AG04450 (cell line): ENCODE measurements around the gene MICAL2. TPM values are rescaled to one million over a fixed set of nuclear protein-coding genes. Genes with fewer than 3 reads are reported as not detected.

ENCODE experiments used
- CTCF ChIA-PET: fragments of 300-600, 350-600 bp; formaldehyde crosslinking; extraction: SDS; loops from one replicate; lab custom pipeline; 2022; ENCODE audit warnings: antibody characterized with exemption, inconsistent platforms; lab: Charles Lee
- POLR2A ChIA-PET: fragments of 350-600 bp; formaldehyde crosslinking; extraction: SDS; loops from one replicate; lab custom pipeline; 2021; ENCODE audit warnings: antibody characterized with exemption, inconsistent platforms; lab: Yijun Ruan, JAX
- DNase-seq: peaks from one replicate; pipeline ENCODE4 v3.0.0-alpha.2; 2011; ENCODE audit warnings: low read depth, low spot score
- H3K27ac ChIP-seq: one replicate; pipeline ENCODE4 v1.5.1; 2012; ENCODE audit warnings: low read depth, low read length, control low read depth
- H3K27me3 ChIP-seq: one replicate; pipeline ENCODE4 v1.6.0; 2012; ENCODE audit warnings: low read length; ENCODE audit not compliant: control insufficient read depth, insufficient read depth
- H3K4me3 ChIP-seq: 2 replicates; pipeline ENCODE4 v1.5.1; 2011; ENCODE audit warnings: mild to moderate bottlenecking, low read depth, low read length, control low read depth
- H3K9me3 ChIP-seq: 2 replicates; pipeline ENCODE4 v1.5.1; 2012; ENCODE audit warnings: low read length; ENCODE audit not compliant: control insufficient read depth, insufficient read depth
- CTCF ChIP-seq: IDR thresholded peaks from 2 replicates; pipeline ENCODE4 v1.5.1; 2011; ENCODE audit warnings: low read depth, low read length, control low read depth, inconsistent platforms
- polyA plus RNA-seq: library from polyadenylated mRNA; depleted of rRNA; stranded (reverse); fragments of >200 nt; gene quantifications from 2 replicates; pipeline ENCODE4 v1.2.3, GENCODE V29; 2011

Gene MICAL2
- polyA plus RNA-seq, 1 experiment, result 171 TPM

- CTCF ChIA-PET, result interaction anchor here (0.5 to 1.3 kb wide), 2 partner anchors 49 to 227 kb away, joined by 3 to 4 read pairs; no protein-coding TSS in a partner anchor
- no peak overlapping the region for H3K4me3 ChIP-seq
Measured at GRCh38 chr11:12270817-12271216, 160.4 kb downstream of the MICAL2 start.

GRCh38 chr11:12271241-12271640, 160.9 kb downstream of the MICAL2 start:
- no peak for TF ChIP-seq CTCF
- CTCF ChIA-PET, result interaction anchor here (0.5 to 1.3 kb wide), 2 partner anchors 48 to 227 kb away, joined by 3 to 4 read pairs; no protein-coding TSS in a partner anchor
- H3K9me3 ChIP-seq, result no peaks in the 10 kb centered on the region; the same call in 1 of the 2 replicates
- no peak for DNase-seq
- no peak overlapping the region for H3K27ac ChIP-seq
- no peaks in the 10 kb centered on the region for H3K27me3 ChIP-seq
- POLR2A ChIA-PET, result no interaction called here
- H3K4me3 ChIP-seq, result no peak overlapping the region

More at GRCh38 chr11:12270817-12271216, 160.4 kb downstream of the MICAL2 start:
- no peak for TF ChIP-seq CTCF
- H3K9me3 ChIP-seq, result no peaks in the 10 kb centered on the region; the same call in 1 of the 2 replicates
- H3K27ac ChIP-seq, result no peak overlapping the region
- no peak for DNase-seq
- POLR2A ChIA-PET, result no interaction called here
- no peaks in the 10 kb centered on the region for H3K27me3 ChIP-seq

DNA sequence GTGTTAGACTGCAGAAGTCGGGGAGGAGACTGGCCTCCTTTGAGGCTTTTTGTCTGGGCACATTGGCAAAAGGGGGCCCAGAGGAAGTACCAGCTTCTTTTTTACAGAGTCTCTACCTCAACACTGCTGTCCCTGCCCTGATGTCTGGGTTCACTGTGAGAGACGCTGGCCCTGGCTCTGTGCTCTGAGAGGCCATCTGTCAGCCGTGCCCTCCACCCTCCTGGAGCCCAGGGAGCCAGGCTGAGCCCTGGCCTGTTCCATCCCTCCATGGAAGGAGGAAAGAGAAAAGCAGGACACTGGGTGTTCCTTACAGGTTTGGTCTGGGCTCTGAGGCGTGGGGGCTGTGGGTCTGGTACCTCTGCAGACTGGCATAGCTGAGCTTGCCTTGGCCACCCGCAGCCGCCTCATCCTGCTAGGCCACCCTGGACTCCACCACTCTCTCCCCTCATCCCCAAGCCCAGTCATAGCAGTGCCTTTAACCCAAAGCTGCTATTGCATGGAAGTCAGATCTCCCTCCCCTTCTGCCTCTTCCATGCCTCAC, 161.5 kb downstream of the MICAL2 start:
- POLR2A ChIA-PET, result no interaction called here
- H3K27me3 ChIP-seq, result no peaks in the 10 kb centered on the region
- TF ChIP-seq CTCF, result no peak
- CTCF ChIA-PET, result interaction anchor here (1.3 kb wide), 1 partner anchor 228 kb away, joined by 3 read pairs; no protein-coding TSS in a partner anchor
- H3K27ac ChIP-seq, result no peak overlapping the region
- no peak for DNase-seq
- no peak overlapping the region for H3K4me3 ChIP-seq
- no peaks in the 10 kb centered on the region; the same call in 1 of the 2 replicates for H3K9me3 ChIP-seq

DNA sequence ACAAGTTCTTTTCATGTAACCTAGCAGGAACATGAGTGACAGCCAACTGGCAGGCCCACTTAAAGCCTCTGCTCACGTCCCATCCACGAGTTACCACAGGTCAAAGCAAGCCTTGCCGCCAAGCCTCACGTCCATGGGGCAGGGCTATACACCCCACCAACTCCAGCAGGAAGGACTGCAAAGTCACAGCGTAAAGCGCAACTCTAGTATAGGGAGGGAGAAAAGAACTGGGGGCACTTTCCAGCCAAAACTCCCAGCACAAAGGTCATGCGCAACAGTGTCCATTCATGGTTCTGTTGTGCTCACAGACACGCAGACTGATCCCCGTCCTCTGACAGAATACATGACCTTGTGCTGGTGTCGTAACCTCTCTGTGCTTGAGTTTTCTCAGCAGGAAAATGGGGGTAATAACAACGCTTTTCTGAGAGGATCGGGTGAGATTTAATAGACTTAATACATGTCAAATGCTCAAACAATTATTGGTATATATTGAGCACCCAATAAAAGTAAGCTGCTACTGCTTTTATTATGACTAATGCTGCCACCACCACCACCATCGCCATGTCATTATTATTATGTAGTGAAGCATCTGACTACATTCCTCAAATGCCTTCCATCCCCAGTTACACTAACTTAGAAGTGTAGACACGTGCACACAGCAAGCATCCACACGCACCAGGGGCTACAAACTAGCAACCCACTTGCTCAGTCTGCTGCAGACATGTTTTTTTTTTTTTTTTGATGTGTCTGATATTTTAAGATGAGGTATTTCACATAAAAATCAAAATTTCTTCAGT, 162.6 kb downstream of the MICAL2 start:
- TF ChIP-seq CTCF, result no peak
- ChIA-PET POLR2A (interaction anchor here (0.8 kb wide), 1 partner anchor 206 kb away, joined by 3 read pairs; no protein-coding TSS in a partner anchor), CTCF (interaction anchor here (0.6 kb wide), 1 partner anchor 39 kb away, joined by 3 read pairs; no protein-coding TSS in a partner anchor)
- Histone ChIP-seq H3K27ac (peak overlapping the region; percentile 11), H3K4me3 (no peak overlapping the region), H3K9me3 (no peaks in the 10 kb centered on the region; the same call in 1 of the 2 replicates), H3K27me3 (no peaks in the 10 kb centered on the region)
- DNase-seq, result no peak

- TF ChIP-seq CTCF, result no peak
- ChIA-PET CTCF (interaction anchor here (0.6 kb wide), 1 partner anchor 40 kb away, joined by 3 read pairs; no protein-coding TSS in a partner anchor), POLR2A (interaction anchor here (0.8 kb wide), 1 partner anchor 206 kb away, joined by 3 read pairs; no protein-coding TSS in a partner anchor)
- Histone ChIP-seq H3K9me3 (no peaks in the 10 kb centered on the region; the same call in 1 of the 2 replicates), H3K27ac (no peak overlapping the region), H3K27me3 (no peaks in the 10 kb centered on the region), H3K4me3 (no peak overlapping the region)
- no peak for DNase-seq
Measured at GRCh38 chr11:12273618-12273995, 163.2 kb downstream of the MICAL2 start.
